SK-N-SH (cell line): Measurements from ENCODE around the gene SLC35G1. TPM values are rescaled to one million over a fixed set of nuclear protein-coding genes. Genes with fewer than 3 reads are reported as not detected.
A peak's percentile ranks its signal among the peaks of the same experiment; 100 is the strongest.

Experiments used
- CTCF ChIA-PET: fragments of 300-600, 350-600 bp; formaldehyde crosslinking; extraction: SDS; loops from one replicate; lab custom pipeline; 2021; lab: Yijun Ruan, JAX
- POLR2A ChIA-PET: fragments of 350-600 bp; sonication (Branson Sonifier 250); formaldehyde crosslinking; extraction: SDS; loops from one replicate; lab custom pipeline; 2020; ENCODE audit warnings: antibody characterized with exemption, inconsistent platforms; lab: Yijun Ruan, JAX
- DNase-seq: peaks from one replicate; pipeline ENCODE4 v3.0.0; 2012
- H2AFZ ChIP-seq: fragments of 200-600 bp; sonication (generic); 2 replicates; pipeline ENCODE4 v1.8.1; 2016; ENCODE audit warnings: antibody characterized with exemption, mild to moderate bottlenecking, low read depth
- H3F3A ChIP-seq: fragments of 200-600 bp; sonication (generic); replicated peaks from 2 replicates; pipeline ENCODE3; 2016; ENCODE audit warnings: antibody characterized with exemption, mild to moderate bottlenecking; ENCODE audit not compliant: insufficient read depth
- H3K27ac ChIP-seq, 2 experiments: fragments of 200-500 bp in 1 of 2; fragments of 200-600 bp in 1 of 2; sonication (Bioruptor generic) in 1 of 2; sonication (generic), shearing (Covaris generic) in 1 of 2; 2 replicates each; pipeline versions ENCODE4 v1.5.1 to v1.6.1; 2014 to 2016; ENCODE audit warnings: low read depth in 2 of 2, inconsistent platforms in 1 of 2, low read length in 1 of 2, mild to moderate bottlenecking in 1 of 2, mixed read lengths in 1 of 2
- H3K27me3 ChIP-seq: fragments of 200-600 bp; sonication (generic), shearing (Covaris generic); 2 replicates; pipeline ENCODE4 v1.6.1; 2016; ENCODE audit warnings: mixed run types; ENCODE audit not compliant: insufficient read depth
- H3K36me3 ChIP-seq, 2 experiments: fragments of 200-500 bp in 1 of 2; fragments of 200-600 bp in 1 of 2; sonication (Bioruptor generic) in 1 of 2; sonication (generic) in 1 of 2; replicated peaks in 1 of 2; 2 replicates each; pipeline versions ENCODE3 to v1.5.1; 2014 to 2016; ENCODE audit warnings: low read length in 1 of 2, mild to moderate bottlenecking in 1 of 2; ENCODE audit not compliant: insufficient read depth in 2 of 2, control insufficient read depth in 1 of 2
- H3K4me1 ChIP-seq, 2 experiments: fragments of 200-500 bp in 1 of 2; fragments of 200-600 bp in 1 of 2; sonication (Bioruptor generic) in 1 of 2; sonication (generic), shearing (Covaris generic) in 1 of 2; 2 replicates each; pipeline versions ENCODE4 v1.5.1 to v1.6.1; 2014 to 2016; ENCODE audit warnings: low read depth in 1 of 2, low read length in 1 of 2, mixed run types in 1 of 2; ENCODE audit not compliant: insufficient read depth in 2 of 2, control insufficient read depth in 1 of 2
- H3K4me2 ChIP-seq: fragments of 200-600 bp; sonication (generic), shearing (Covaris generic); 2 replicates; pipeline ENCODE4 v1.6.1; 2017; ENCODE audit warnings: mixed run types
- H3K4me3 ChIP-seq, 2 experiments: fragments of 200-500 bp in 1 of 2; fragments of 200-600 bp in 1 of 2; sonication (Bioruptor generic) in 1 of 2; sonication (generic), shearing (Covaris generic) in 1 of 2; 2 replicates each; pipeline versions ENCODE4 v1.5.1 to v1.8.1; 2014 to 2016; ENCODE audit warnings: low read depth in 2 of 2, inconsistent platforms in 1 of 2, low read length in 1 of 2, mild to moderate bottlenecking in 1 of 2, mixed read lengths in 1 of 2, moderate library complexity in 1 of 2
- H3K79me2 ChIP-seq: fragments of 200-600 bp; sonication (generic); 2 replicates; pipeline ENCODE4 v1.8.1; 2017; ENCODE audit warnings: mild to moderate bottlenecking; ENCODE audit not compliant: insufficient read depth
- H3K9ac ChIP-seq: fragments of 200-600 bp; sonication (generic); 2 replicates; pipeline ENCODE4 v1.6.1; 2017; ENCODE audit warnings: mixed run types
- H3K9me2 ChIP-seq: fragments of 200-600 bp; sonication (generic); 2 replicates; pipeline ENCODE4 v1.6.1; 2017; ENCODE audit warnings: mixed run types
- H3K9me3 ChIP-seq: fragments of 200-600 bp; sonication (generic); 2 replicates; pipeline ENCODE4 v1.6.1; 2017; ENCODE audit warnings: mixed run types, mild to moderate bottlenecking, moderate library complexity
- H4K20me1 ChIP-seq: fragments of 200-600 bp; sonication (generic); 2 replicates; pipeline ENCODE4 v1.6.1; 2017; ENCODE audit warnings: mild to moderate bottlenecking, mixed run types; ENCODE audit not compliant: insufficient read depth
- EP300 ChIP-seq, 2 experiments: IDR thresholded peaks; 2 replicates each; pipeline versions ENCODE4 v1.4.0 to v1.6.1; 2012; ENCODE audit warnings: borderline replicate concordance in 1 of 2, low read depth in 1 of 2, low read length in 1 of 2
- EZH2phosphoT487 ChIP-seq: fragments of 200-600 bp; sonication (generic); IDR thresholded peaks from 2 replicates; pipeline ENCODE4 v1.6.1; 2017; ENCODE audit warnings: low read depth, mixed run types, mild to moderate bottlenecking, antibody characterized with exemption, moderate library complexity, borderline replicate concordance
- FOXM1 ChIP-seq: IDR thresholded peaks from 2 replicates; pipeline ENCODE4 v1.4.0; 2012; ENCODE audit warnings: low read depth, mild to moderate bottlenecking
- GATA2 ChIP-seq: sonication (generic); formaldehyde crosslinking; IDR thresholded peaks from 2 replicates; pipeline ENCODE4 v1.5.0; 2020; ENCODE audit warnings: mild to moderate bottlenecking, missing genetic modification reagents
- JUND ChIP-seq: IDR thresholded peaks from 2 replicates; pipeline ENCODE4 v1.4.0; 2012
- PBX3 ChIP-seq: IDR thresholded peaks from 2 replicates; pipeline ENCODE4; 2012
- SMC3 ChIP-seq: IDR thresholded peaks from 2 replicates; pipeline ENCODE4 v1.6.1; 2012; ENCODE audit warnings: low read depth, low read length, improper control_type of control experiment
- TAF1 ChIP-seq: IDR thresholded peaks from 2 replicates; pipeline ENCODE4 v1.6.1; 2012; ENCODE audit warnings: low read depth, mild to moderate bottlenecking, low read length, moderate library complexity, borderline replicate concordance
- YY1 ChIP-seq: IDR thresholded peaks from 2 replicates; pipeline ENCODE4 v1.4.0; 2012; ENCODE audit warnings: low read depth, mild to moderate bottlenecking
- WGBS: methylation state at CpG from one replicate; pipeline ENCODE4 v1.1.6; 2017; ENCODE audit warnings: low lambda C conversion rate; 5-methylcytosine and 5-hydroxymethylcytosine counted together
- polyA plus RNA-seq, 3 experiments: library from polyadenylated mRNA; depleted of rRNA; stranded (reverse); fragments of >200 nt; gene quantifications; 2 replicates each; pipeline ENCODE4 v1.2.3, GENCODE V29; 2012
- TF ChIP-seq, protein P1 (sequence below): IDR thresholded peaks from 2 replicates; pipeline ENCODE4 v1.4.0; 2012; ENCODE audit warnings: low read depth

Gene SLC35G1
- polyA plus RNA-seq, 1 of the 3 experiments (the other 2 are of a cell fraction): 5.1 TPM

GRCh38 chr10:93879273-93879672 is 14.5 kb upstream of the SLC35G1 start:
- Histone ChIP-seq H3K36me3 (no peaks in the 10 kb centered on the region), H3K9me2 (no peaks in the 10 kb centered on the region), H3K4me1 (peaks cover 0 to 3% of the 10 kb centered on the region in 2 experiments; a peak in 1 of 4 replicates), H3K9me3 (no peaks in the 10 kb centered on the region; the same call in 1 of the 2 replicates), H3K27me3 (no peaks in the 10 kb centered on the region), H3K4me3 (no peak overlapping the region), H4K20me1 (no peaks in the 10 kb centered on the region), H2AFZ (no peak overlapping the region), H3K79me2 (no peaks in the 10 kb centered on the region), H3K9ac (no peak overlapping the region), H3K4me2 (no peak overlapping the region), H3F3A (no peaks in the 10 kb centered on the region), H3K27ac (no peak overlapping the region)
- CTCF ChIA-PET: no interaction called here
- POLR2A ChIA-PET: no interaction called here
- no peak for TF ChIP-seq GATA2 (CRISPR knock-in tag)
- TF ChIP-seq, protein P1, sequence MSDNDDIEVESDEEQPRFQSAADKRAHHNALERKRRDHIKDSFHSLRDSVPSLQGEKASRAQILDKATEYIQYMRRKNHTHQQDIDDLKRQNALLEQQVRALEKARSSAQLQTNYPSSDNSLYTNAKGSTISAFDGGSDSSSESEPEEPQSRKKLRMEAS: no peak
- TF ChIP-seq EZH2phosphoT487: no peak
- TF ChIP-seq PBX3: no peak
- TF ChIP-seq TAF1: no peak
- TF ChIP-seq JUND: no peak
- TF ChIP-seq EP300 (IDR thresholded peaks at IDR 0.05; ENCODE audit: borderline replicate concordance in 1 of 2, low read depth in 1 of 2, low read length in 1 of 2): no peak
- no peak for TF ChIP-seq SMC3
- no peak for TF ChIP-seq YY1
- DNase-seq: no peak

- no peaks in the 10 kb centered on the region for H3K9me3 ChIP-seq
- DNase-seq: peak; percentile 28
- H3K27ac ChIP-seq: no peak overlapping the region
- peaks cover 8 to 12% of the 10 kb centered on the region in 2 experiments; a peak in 3 of 4 replicates for H3K4me1 ChIP-seq
- no peaks in the 10 kb centered on the region for H3K27me3 ChIP-seq
- no peaks in the 10 kb centered on the region; the same call in 1 of the 2 replicates for H3K79me2 ChIP-seq
- no peaks in the 10 kb centered on the region for H4K20me1 ChIP-seq
- H3K4me3 ChIP-seq: peak overlapping the region; percentile 69 to 88
- no peak for TF ChIP-seq TAF1
- TF ChIP-seq FOXM1: no peak
- TF ChIP-seq, all 33 proteins: peak for 0
- WGBS: 34% methylated on average over 19 of the region's 22 CpGs
- H3F3A ChIP-seq: no peaks in the 10 kb centered on the region
- peaks cover 5 to 7% of the 10 kb centered on the region in 2 experiments for H3K36me3 ChIP-seq
- peak overlapping the region; percentile 81 for H3K4me2 ChIP-seq
- ChIA-PET CTCF (interaction anchor here (0.7 to 2.2 kb wide), 8 partner anchors 16 to 438 kb away, joined by 3 to 13 read pairs (median 4); partner anchors contain the start of gene FRA10AC1), POLR2A (no interaction called here)
- no peaks in the 10 kb centered on the region for H3K9me2 ChIP-seq
- H3K9ac ChIP-seq: peak overlapping the region; percentile 68
- peak overlapping the region; percentile 87 for H2AFZ ChIP-seq
Measured at GRCh38 chr10:93894516-93895378, 969 bp downstream of the SLC35G1 start.
